Stimulated activated CD4-positive, alpha-beta T cell treated with anti-CD3 and anti-CD28 coated beads, Interleukin-2, amount 100 ng/mL, for 48 hours (primary cell): Measurements from ENCODE around the gene RNF145.

Source experiments
- DNase-seq, 2 donors: peaks; one replicate each; pipeline ENCODE4 v3.0.0-alpha.2; 2020

RNF145 gene

DNA sequence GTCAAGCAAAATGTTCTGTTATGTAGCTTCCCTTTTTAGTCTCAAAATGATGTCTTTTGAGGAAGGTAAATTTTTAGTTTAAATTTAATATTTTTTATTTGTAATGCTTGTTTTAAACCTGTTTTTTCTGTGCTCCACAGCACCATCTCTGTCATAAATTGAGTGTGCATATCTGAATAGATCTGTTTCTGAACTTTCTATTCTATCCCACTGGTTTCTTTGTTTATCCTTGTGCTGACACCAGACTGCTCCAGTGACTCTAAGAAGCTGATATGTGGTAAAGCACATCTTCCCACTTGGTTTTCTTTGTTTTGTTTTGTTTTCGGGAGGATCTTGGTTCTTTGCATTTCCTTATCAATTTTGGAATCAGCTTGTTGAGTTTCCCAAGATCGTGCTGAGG lies 7.1 kb upstream of the RNF145 start:
- DNase-seq = no peak

DNA sequence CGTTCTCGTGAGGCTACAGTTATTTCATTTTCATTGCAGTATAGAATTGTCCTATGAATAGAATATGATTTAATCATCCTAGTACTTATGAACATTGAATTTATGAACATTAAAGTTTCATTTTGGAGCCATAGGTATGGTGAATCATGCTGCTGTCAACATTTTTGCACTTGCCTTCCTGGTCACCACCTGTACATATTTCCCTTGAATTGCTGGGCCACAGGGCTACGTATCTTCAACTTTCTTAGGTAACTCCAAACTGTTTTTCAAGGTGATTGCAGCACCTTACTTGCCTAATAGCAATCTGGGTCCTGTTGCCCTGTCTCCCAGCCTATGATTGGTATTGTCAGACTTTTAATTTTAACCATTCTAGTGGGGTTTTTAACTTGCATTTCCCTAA lies 6.5 kb upstream of the RNF145 start:
- no peak for DNase-seq

DNA sequence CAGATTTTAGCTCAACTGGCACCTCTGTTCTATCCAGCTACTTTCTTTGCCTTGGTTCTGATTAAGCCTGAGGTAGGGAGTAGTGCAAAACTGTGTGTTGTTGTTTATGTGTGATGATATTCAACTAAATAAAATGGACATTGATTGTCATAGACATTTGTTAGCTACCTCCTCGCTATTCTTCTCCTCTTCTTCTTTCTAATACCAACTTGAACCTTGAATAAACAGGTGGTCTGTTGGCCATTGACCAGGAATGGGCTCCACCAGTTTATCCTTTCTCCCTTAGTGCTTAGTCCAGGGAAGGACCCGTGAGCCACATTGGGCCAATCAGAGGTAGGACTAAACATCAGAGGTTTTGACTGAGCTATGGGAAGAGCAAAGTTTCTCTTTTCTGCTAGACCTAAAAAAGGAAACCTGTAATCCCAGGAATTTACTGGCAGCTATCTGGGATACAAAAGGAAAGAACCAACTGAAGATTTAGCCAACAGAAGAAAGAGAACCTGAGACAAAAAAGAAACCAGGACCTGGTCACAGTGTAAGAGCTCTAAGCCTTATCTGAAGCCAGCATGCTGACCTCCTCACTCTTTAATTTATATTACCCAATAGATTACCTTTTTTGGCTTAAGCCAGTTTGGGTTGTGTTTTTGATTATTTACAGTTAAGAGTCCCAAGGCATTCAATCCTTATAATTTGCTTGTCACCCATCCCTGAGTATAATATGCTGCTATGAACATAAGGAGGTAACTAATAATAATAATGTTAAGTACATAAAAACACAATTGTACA lies 5.3 kb upstream of the RNF145 start:
- DNase-seq = no peak

DNA sequence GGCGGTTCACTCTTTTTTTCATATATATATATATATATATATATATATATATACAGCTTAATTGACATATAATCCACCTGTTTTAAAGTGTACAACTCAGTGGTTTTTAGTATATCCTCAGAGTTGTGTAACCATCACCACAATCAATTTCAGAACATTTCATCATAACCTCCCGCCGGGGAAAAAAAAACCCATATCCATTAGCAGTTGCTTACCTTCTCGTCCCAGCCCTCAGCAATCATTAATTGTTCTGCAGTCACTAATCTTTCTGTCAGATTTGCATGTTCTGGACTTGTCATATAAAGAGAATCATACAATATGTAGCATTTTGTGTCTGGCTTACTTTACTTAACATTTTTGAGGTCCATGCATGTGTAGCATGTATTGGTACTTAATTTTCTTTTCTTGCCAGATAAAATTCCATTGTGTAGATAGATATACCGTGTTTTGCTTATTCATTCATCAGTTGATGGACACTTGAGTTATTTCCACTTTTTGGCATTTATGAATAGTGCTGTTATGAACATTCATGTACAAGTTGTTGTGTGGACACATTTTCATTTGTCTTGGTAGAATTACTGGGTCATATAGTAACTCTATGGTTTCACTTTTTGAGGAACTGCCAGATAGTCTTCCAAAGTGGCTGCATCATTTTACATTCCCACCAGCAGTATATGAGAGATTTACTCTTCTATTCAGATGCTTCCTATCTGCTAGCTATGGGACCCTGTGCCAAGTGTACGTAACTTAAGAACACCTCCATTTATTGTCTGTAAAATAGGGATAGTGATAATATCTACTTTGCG lies 3.5 kb upstream of the RNF145 start:
- no peak for DNase-seq

DNA sequence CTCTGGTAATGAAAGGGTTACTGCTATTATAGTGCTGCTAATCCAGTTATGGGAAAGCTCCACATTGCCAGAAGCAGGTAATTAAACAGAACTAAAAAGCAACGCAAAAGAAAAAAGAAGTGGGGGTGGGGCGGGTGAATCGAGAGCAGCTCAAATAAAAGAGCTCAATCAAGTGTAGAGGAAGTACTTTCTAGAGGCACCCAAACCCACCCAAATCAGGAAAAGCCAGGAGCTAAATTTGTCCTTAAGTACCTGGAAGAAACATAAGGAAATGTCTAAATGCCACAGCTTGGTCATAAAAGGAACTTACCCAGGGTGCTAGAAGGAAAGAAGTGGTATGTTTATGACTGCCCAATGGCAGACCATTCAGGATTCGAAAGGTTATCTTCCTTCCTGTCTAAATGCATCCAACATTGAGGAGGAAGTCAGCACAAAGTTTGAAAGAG lies 2.4 kb upstream of the RNF145 start:
- DNase-seq = no peak

DNA sequence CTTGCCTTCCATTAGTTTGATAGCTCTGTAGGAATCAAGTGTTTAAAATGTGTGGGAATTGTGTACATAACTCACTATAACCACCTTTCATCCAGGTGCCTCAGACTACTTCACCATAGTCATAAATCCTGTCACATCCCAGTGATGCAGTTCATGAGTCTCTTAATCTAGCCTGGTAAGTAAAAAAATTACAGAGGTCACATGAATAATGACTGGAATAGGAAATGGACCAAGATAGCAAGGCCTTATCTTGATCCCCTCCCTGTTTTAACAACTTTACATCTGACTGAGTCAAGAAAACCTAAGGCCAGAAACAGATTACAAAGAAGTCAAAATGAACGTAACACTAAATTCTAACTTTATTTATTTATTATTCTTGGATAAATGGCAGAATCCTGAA lies 1.5 kb upstream of the RNF145 start:
- no peak for DNase-seq

DNA sequence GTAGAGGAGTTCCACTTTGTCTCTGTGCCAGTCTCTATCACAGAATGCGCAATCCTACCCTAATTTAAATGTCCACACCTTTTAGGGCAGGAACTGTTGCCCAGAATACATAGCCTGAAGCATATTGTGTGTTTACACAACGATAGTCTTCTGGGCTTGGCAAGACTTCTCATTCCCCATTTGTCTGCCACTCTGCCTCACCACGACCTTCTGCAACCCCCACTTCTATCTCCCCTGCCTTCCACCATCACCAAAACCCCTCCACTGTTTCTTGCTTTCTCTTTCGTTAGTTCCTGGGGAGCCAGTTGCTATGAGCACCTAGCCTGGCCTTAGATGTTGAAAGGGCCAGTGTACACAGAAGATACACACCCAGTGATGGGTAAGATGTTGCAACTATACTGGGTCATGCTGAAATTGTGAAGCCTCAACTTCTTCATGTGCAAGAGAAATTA lies 883 bp upstream of the RNF145 start:
- DNase-seq = no peak

DNA sequence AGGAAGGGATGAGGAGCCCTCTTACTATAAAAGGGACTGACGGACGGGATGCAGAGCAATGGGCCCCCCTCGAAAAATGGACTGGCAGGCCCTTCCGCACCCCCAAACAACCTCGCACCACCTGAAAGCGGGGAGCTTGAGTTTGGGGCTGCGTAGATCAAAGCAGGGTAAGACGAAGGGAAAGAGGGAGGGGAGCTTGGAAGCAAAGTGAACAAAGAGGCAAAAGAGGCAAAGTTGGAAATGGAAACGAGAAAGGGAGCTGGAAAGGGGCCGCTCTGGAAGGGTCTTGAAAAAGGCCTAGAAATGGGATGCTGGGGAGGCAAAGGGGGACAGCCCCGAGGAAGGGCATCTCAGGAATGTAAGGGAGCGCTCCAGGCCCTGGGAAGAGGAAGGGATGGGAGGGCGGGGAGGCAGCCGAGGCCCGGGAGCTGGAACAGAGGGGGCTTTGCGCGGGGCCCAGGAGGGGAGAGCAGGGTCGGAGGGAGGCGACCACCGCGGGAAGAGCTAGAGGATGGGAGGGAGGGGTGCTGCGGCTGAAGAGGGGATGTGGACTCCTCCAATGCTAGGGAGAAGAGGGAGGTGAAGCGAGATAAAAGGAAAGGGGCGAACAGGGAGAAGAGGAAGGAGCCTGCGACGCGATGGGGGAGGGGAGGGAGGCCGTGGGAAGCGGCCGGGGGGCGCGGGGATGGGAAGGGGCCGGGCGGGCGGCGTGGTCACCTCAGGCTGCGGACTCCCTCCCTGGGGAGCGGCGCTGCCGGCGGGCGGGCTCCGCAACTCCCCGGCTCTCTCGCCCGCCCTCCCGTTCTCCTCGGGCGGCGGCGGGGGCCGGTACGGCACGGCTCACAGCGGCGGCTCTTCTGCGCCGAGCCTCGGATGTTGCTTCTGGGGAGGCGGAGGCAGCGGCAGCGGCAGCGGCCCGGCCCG lies 577 bp downstream of the RNF145 start:
- DNase-seq = peak; percentile 13 to 16

DNA sequence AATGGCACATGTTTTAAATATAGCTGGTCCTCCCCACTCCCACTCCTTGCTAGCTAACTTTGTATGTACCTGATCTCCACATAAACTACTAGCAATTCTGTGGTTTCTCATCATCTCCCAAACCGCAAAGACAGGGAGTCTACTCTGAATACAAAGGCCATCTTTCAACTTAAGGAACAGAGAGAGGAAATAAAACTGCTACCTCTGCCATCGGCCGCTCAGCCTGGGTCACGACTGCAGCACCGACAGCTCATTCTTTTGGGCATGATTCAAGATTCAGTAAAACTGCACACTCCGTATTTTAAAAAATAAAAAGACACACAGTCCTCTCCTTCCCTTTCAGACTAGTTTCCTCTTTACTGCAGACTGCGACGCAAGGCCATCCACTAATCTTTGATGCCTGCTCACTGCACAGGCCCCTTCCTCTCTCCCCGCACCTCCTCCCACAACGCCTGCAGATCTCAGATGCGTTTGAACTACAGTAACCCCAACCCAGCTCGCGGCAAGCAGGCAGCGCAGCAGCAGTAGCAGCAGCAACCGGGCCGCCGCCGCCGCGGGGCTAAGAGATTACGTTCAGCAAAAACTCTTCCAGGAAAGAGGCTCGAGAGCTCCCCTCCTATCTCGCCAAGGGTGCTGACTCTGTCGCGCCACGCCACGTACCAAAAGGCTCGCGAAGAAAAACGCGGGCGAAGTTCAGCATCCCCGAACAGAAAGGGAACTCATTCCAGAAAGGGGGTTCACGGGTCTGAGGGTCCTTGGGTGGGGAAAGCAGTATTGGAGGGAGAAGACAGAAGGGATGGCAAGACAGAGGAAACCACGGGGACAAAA lies 1.5 kb downstream of the RNF145 start:
- peak; percentile 63 for DNase-seq

DNA sequence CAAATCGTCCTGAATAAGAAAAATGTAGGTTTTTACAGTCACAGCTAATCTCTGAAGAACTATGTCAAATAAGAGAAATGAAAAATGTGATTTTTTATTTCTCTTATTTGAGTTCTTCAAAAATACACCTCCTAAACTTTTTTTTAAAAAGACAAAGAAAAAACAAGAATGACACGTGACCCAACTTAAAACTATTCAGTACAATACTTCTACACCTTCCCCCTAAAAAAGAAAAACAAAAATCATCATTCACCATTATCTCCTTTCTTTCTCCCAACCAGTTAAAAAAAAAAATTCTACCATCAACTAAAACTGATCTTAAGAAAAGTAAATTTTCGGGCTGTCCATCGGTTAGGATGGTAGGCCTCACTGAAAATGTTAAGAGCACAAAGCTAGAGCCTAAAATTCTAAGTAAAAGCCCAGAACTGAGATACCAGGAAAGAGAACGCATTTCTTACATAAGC lies 2.1 kb downstream of the RNF145 start:
- no peak for DNase-seq

DNA sequence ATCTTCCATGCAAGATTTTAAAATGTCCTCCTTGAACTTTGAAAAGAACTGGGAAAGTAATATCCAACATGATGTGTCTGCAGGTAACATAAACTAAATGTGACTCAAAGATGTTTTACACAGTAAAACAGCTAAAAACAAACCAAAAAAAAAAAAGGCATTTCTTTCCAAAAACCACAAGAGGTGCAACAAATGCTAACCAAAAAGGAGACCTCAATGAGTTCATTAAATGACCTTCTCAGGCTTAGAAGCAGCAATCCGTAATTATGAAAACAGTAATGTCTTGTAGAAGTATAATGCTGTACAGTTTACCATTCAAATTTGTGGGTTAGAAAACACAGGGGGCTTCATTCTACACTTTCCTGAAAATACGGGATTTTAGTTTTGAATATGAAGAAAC lies 2.5 kb downstream of the RNF145 start:
- DNase-seq = no peak

DNA sequence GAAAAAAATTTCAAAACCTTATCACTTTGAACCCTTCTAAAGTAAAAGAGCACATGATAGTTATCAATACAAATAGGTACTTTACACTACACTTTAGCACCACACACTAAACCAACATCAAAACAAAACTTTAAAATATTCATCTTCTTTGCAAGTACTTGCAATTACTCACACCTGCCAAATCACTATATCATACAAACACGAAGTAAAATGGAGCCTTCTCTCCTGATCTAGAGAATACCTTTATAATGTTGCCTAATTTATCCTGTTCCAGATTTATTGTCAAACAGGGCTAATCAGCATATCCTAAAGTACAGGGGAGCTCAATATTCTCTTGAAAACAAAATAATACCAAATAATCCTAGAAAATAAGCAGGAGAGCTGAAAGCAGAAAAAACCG lies 3.0 kb downstream of the RNF145 start:
- DNase-seq = no peak

DNA sequence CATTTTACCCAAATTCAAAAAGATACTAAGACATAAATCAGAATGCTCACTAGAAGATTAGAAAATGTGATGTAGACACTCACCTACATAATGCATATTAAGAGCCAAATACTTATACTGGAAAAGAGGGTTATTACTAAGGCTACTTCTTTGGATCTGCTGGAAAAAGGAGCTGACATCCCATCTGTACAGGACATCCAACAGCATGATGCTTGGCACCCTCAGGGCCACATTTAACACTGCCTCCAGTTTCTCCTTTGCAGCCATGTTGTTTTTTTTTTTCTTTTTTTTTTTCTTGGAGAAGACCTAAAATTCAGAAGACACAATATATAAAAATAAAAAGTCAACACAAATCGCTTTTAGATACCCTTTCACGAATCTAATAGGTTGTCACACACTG lies 6.0 kb downstream of the RNF145 start:
- DNase-seq = no peak

DNA sequence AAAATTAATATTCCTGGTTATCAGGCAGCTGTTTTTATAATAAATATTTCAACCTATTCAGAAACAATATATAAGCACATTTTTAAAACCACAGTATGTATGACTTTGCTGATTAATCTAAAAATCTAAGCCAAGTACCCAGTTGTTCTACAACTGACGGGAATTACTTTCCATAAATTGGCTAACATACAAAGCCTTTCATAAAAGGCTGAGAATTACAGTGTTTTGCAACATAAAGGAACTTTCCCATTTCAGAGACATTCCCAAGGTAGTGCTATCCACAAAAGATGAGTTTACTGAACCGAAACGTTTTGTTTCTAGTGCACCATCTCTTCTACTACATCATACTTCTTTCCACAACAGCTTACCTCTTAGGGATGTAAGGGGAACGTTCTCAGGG lies 7.2 kb downstream of the RNF145 start:
- DNase-seq = no peak

DNA sequence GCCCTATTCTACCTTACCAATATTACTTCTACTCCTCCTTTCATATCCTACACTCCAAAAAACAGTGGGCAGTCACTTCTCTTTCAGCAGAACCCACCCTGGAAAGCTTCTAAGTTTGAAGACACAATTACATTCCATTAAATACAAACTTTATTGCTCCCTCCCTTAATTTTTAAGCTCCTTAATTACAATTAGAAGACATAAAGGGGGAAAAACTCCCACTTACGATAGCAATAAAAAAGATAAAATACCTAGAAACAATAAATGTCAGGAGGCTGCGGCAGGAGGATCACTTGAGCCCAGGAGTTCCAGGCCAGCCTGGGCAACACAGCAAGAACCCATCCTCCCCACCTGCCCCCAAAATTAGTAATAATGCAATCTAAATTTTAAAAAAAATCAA lies 9.6 kb downstream of the RNF145 start:
- DNase-seq = no peak

DNA sequence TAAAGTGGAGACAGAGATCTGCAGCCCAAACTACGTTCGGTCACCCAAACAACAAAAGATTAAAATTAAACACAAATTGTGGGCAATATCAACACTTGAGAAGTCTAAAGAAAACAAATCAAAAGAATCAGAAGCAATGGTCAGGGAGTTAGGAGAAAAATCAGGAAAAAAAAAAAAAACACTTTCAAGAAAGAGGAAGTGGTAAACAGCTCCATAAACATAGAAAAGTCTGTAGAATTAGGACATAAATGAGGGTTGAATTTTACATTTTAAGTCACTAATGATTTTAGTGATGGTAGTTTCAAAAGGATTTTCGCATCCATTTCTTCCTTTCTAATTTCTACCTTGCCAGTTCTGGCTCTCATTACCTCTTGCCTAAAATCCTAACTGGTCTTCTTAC lies 10.1 kb downstream of the RNF145 start:
- no peak for DNase-seq

DNA sequence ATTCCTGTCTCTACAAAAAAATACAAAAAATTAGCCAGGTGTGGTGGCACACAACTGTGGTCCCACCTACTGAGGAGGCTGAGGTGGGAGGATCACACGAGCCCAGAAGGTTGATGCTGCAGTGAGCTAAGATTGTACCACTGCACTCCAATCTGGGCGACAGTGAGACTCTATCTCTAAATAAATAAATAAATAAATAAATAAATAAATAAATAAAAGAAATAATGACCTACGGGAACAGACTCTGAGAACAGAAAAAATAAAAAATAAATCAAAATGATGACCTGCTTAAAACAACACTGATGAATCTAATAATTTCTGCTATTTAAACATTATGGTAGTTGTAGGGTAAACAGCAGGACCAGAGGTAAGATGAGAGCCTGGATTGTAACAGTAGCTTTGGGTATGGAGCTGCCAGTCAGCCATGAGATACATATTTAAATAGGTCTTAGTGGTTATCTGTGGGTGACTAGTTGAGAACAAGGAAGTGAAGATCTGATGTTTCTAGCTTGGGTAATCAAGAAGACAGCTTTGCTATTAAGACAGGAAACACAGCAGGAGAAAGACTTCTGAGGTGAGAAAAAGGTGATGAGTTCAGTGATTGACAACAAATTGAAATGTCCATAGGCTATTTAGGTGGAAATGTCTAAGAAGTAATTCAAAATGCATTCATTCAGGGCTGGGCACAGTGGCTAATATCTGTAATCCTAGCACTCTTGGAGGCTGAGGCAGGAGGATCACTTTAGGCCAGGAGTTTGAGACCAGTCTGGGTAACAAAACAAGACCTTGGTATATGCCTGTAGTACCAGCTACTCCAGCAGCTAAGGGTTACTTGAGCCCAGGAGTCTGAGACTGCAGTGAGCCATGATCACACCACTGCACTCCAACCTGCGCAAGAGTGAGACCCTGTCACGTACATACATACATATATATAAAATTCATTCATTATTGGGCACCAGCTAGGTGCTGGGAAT lies 11.0 kb downstream of the RNF145 start:
- DNase-seq = no peak

DNA sequence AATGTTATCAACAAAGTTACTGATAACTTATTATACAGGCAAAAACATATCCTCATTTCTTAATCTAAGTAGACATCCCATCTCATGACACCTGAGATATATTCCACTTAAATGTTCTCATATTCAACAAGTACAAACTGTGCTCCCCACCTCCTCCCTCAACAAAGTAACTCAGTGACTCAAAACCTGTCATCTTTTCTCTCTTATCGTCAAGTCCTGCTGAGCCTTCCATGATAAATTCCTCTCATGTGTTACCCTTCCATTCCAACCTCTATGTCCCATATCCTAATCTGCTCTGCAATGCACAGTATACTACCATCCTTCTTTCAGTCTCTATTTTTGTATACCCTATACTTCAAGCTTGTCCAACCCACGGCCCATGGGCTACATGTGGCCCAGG lies 13.6 kb downstream of the RNF145 start:
- DNase-seq = no peak

DNA sequence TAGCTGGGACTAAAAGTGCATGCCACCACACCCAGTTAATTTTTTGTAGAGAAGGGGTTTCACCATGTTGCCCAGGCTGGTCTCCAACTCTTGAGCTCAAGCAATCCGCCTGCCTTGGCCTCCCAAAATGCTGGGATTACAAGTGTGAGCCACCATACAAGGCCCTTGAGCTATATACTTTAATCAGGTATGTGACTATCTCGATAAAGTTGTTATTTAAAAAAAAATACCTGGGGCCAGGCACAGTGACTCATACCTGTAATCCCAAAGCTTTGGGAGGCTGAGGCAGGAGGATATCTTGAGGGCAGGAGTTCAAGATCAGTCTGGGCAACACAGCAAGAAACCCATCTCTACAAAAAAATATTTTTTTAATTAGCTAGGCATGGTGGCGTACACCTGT lies 19.2 kb downstream of the RNF145 start:
- DNase-seq = no peak

DNA sequence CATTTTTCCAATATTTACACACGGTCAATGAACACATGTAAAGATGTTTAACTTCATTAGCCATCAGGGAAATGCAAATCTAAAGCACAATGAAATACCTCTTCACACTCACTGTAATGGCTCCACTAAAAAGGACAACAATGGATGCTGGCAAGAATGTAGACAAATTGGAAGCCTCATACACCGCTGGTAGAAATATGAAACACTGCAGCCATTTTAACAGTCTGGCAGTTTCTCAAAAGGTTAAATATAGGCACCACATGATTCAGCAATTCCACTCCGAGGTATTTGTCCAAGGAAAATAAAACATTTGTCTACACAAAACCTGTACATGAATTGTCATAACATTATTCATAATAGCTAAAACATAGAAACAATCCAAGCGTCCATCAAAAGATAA lies 20.0 kb downstream of the RNF145 start:
- DNase-seq = no peak

DNA sequence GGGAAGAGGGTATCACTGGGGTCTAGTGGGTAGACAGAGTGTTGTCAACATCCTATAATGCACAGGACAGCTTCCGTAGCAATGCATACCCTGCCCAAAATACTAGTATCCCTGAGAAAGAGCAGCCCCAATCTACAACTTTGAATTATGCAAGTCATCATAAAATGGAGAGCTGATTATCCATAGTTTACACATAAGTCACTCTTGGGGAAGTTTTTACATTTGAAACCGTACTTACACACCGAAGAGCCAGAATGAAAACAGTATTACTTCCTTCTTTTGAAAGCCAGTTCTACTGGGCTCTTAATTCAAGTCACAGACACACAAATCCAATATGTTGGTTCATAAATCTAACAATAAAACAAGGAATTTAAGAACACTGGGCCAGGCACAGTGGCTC lies 21.6 kb downstream of the RNF145 start:
- DNase-seq = no peak
